Osteocyte (in vitro differentiated cells): ENCODE results near the gene BORCS6. TPM values are rescaled to one million over a fixed set of nuclear protein-coding genes. Genes with fewer than 3 reads are reported as not detected.

Experiments used
- DNase-seq: peaks from one replicate; pipeline ENCODE4 v3.0.0; 2021; ENCODE audit warnings: mixed read lengths; ENCODE audit not compliant: unreplicated experiment; ENCODE audit errors: extremely low spot score
- H3K27ac Mint-ChIP-seq: one replicate; pipeline ENCODE4 v1.8.0; 2021; ENCODE audit warnings: mild to moderate bottlenecking, mixed read lengths; ENCODE audit not compliant: unreplicated experiment
- H3K27me3 Mint-ChIP-seq: one replicate; pipeline ENCODE4 v1.8.0; 2021; ENCODE audit warnings: mixed read lengths; ENCODE audit not compliant: unreplicated experiment
- H3K36me3 Mint-ChIP-seq: one replicate; pipeline ENCODE4 v1.8.0; 2021; ENCODE audit warnings: mixed read lengths; ENCODE audit not compliant: unreplicated experiment
- H3K4me1 Mint-ChIP-seq: one replicate; pipeline ENCODE4 v1.8.0; 2021; ENCODE audit warnings: mixed read lengths; ENCODE audit not compliant: unreplicated experiment
- H3K4me3 Mint-ChIP-seq: one replicate; pipeline ENCODE4 v1.8.0; 2021; ENCODE audit warnings: mild to moderate bottlenecking, moderate library complexity, mixed read lengths; ENCODE audit not compliant: unreplicated experiment
- H3K9me3 Mint-ChIP-seq: one replicate; pipeline ENCODE4 v1.8.0; 2021; ENCODE audit warnings: mixed read lengths; ENCODE audit not compliant: unreplicated experiment
- CTCF ChIP-seq: fragments of 200-600 bp; sonication (generic); IDR thresholded peaks from 2 replicates; pipeline ENCODE4 v1.5.0; 2021; ENCODE audit warnings: antibody characterized with exemption, mild to moderate bottlenecking, moderate library complexity
- total RNA-seq: library from RNA; stranded (reverse); gene quantifications from 2 replicates; pipeline ENCODE4 v1.2.1, GENCODE V29; 2021

BORCS6 gene
- total RNA-seq, 1 donor from 2014 or later, result 6.2 TPM

- Mint-ChIP-seq H3K27me3 (no peaks in the 10 kb centered on the region), H3K36me3 (peaks cover 53% of the 10 kb centered on the region), H3K4me1 (peaks cover 12% of the 10 kb centered on the region), H3K27ac (peak overlapping the region; percentile 57), H3K9me3 (no peaks in the 10 kb centered on the region), H3K4me3 (no peak overlapping the region)
- TF ChIP-seq CTCF, result no peak
- DNase-seq, result no peak
Measured at GRCh38 chr17:8146381-8147140, 43.4 kb downstream of the BORCS6 start.

GRCh38 chr17:8145811-8146210 is 44.2 kb downstream of the BORCS6 start:
- peaks cover 7% of the 10 kb centered on the region for H3K4me1 Mint-ChIP-seq
- H3K27me3 Mint-ChIP-seq, result no peaks in the 10 kb centered on the region
- TF ChIP-seq CTCF, result no peak
- H3K36me3 Mint-ChIP-seq, result peaks cover 58% of the 10 kb centered on the region
- H3K9me3 Mint-ChIP-seq, result no peaks in the 10 kb centered on the region
- DNase-seq, result no peak
- no peak overlapping the region for H3K4me3 Mint-ChIP-seq
- peak overlapping the region; percentile 5 for H3K27ac Mint-ChIP-seq

- H3K36me3 Mint-ChIP-seq, result peaks cover 59% of the 10 kb centered on the region
- TF ChIP-seq CTCF, result no peak
- H3K4me1 Mint-ChIP-seq, result peaks cover under 1% of the 10 kb centered on the region
- DNase-seq, result no peak
- H3K9me3 Mint-ChIP-seq, result no peaks in the 10 kb centered on the region
- H3K4me3 Mint-ChIP-seq, result no peak overlapping the region
- no peak overlapping the region for H3K27ac Mint-ChIP-seq
- no peaks in the 10 kb centered on the region for H3K27me3 Mint-ChIP-seq
Measured at GRCh38 chr17:8144401-8145231, 45.4 kb downstream of the BORCS6 start.

DNA sequence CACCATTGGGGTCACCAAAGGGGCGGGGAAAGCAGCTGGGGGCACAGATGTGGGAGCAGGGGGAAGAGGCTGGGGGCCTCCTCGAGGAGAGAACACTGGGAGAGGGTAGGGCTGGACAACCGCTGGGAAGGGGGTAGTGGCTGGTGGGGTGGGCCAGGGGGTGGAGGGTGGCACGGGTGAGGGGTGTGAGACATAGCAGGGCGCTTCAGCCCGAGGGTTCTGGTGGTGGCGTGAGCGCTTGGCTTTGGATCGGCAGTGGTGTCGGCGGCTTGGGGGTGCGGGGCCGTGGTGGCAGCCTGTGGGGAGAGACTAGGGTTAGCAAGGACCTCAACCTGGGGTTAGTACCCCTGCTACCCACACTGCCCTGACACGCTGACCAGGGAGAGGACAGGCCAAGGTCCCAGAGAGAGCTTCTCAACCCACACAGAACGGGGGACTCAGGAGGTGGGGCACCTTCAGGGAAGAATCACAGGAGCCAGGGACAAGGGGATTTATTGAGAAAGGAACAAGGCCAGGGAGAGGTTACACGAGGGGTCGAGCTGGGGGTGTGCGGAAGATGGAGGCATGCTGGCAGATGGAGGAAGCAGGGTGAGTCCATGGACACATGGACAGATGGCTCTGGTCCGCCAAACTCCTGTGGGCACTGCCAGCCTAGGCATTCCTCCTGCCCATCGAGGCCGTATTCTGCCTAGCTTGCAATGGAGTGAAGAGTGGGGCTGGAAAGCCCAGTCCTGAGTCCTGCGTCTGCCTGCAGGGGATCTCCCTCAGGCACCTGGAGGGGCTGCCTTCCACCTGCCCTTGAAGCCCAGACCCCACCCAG is 46.2 kb downstream of the BORCS6 start:
- no peak for TF ChIP-seq CTCF
- H3K27me3 Mint-ChIP-seq, result no peaks in the 10 kb centered on the region
- no peaks in the 10 kb centered on the region for H3K9me3 Mint-ChIP-seq
- H3K4me3 Mint-ChIP-seq, result no peak overlapping the region
- H3K36me3 Mint-ChIP-seq, result peaks cover 55% of the 10 kb centered on the region
- peaks cover 4% of the 10 kb centered on the region for H3K4me1 Mint-ChIP-seq
- peak overlapping the region; percentile 47 for H3K27ac Mint-ChIP-seq
- DNase-seq, result no peak
